HEK293 (cell line): Measurements from ENCODE around the gene LAMA5.
A peak's percentile ranks its signal among the peaks of the same experiment; 100 is the strongest.

Experiments used
- CTCF ChIA-PET: fragments of 350-600 bp; formaldehyde crosslinking; extraction: SDS; loops from one replicate; lab custom pipeline; 2021; ENCODE audit warnings: antibody characterized with exemption; lab: Yijun Ruan, JAX
- POLR2A ChIA-PET: fragments of 300-600 bp; formaldehyde crosslinking; extraction: SDS; loops from one replicate; lab custom pipeline; 2020; ENCODE audit warnings: antibody characterized with exemption, inconsistent platforms; lab: Yijun Ruan, JAX
- H3K27ac ChIP-seq: fragments of 200-500 bp; sonication (Bioruptor generic); 2 replicates; pipeline ENCODE4 v1.5.1; 2014; ENCODE audit warnings: low read depth, low read length, control low read depth, inconsistent platforms; ENCODE audit errors: extremely low read depth
- H3K36me3 ChIP-seq, 2 experiments: fragments of 200-500 bp in 1 of 2; sonication (Bioruptor generic) in 1 of 2; 1 replicate in 1 of 2; 2 replicates in 1 of 2; pipeline ENCODE4 v1.5.1; 2014 to 2017; ENCODE audit warnings: inconsistent platforms in 2 of 2, low read length in 2 of 2; ENCODE audit not compliant: control insufficient read depth in 2 of 2, insufficient read depth in 1 of 2
- H3K4me1 ChIP-seq: fragments of 200-500 bp; sonication (Bioruptor generic); 2 replicates; pipeline ENCODE4 v1.5.1; 2014; ENCODE audit warnings: mild to moderate bottlenecking, low read length, inconsistent platforms; ENCODE audit not compliant: control insufficient read depth, insufficient read depth
- H3K4me3 ChIP-seq: 2 replicates; pipeline ENCODE4 v1.5.1; 2011; ENCODE audit warnings: low read depth, mild to moderate bottlenecking, control low read depth, low read length, moderate library complexity
- H3K9me3 ChIP-seq: fragments of 200-500 bp; sonication (Bioruptor generic); 2 replicates; pipeline ENCODE4 v1.5.1; 2014; ENCODE audit warnings: low read depth, low read length, inconsistent platforms; ENCODE audit not compliant: control insufficient read depth, insufficient read depth
- EGR2 ChIP-seq: fragments of 450-650 bp; formaldehyde crosslinking; IDR thresholded peaks from 2 replicates; pipeline ENCODE4 v1.5.1; 2016; ENCODE audit warnings: low read depth, missing biosample characterization, missing genetic modification characterization
- SALL2 ChIP-seq: fragments of 450-650 bp; formaldehyde crosslinking; IDR thresholded peaks from 2 replicates; pipeline ENCODE4 v1.5.0; 2017; ENCODE audit warnings: missing biosample characterization, mild to moderate bottlenecking, missing genetic modification characterization, borderline replicate concordance
- SCRT2 ChIP-seq: fragments of 450-650 bp; formaldehyde crosslinking; IDR thresholded peaks from 2 replicates; pipeline ENCODE4 v1.5.1; 2016; ENCODE audit warnings: missing biosample characterization, missing genetic modification characterization
- ZFHX2 ChIP-seq: fragments of 450-650 bp; formaldehyde crosslinking; conservative IDR thresholded peaks from 2 replicates; pipeline ENCODE4 v1.5.1; 2016; ENCODE audit warnings: missing biosample characterization, missing genetic modification characterization
- ZNF248 ChIP-seq: fragments of 450-650 bp; formaldehyde crosslinking; IDR thresholded peaks from 2 replicates; pipeline ENCODE4 v1.5.1; 2017; ENCODE audit warnings: missing biosample characterization, missing genetic modification characterization
- ZNF354C ChIP-seq: fragments of 450-650 bp; formaldehyde crosslinking; IDR thresholded peaks from 2 replicates; pipeline ENCODE4 v1.5.1; 2016; ENCODE audit warnings: missing biosample characterization, missing genetic modification characterization, low read depth, borderline replicate concordance
- ZNF501 ChIP-seq: fragments of 450-650 bp; formaldehyde crosslinking; IDR thresholded peaks from 2 replicates; pipeline ENCODE4 v1.5.1; 2016; ENCODE audit warnings: missing biosample characterization, missing genetic modification characterization
- ZNF521 ChIP-seq: fragments of 450-650 bp; formaldehyde crosslinking; IDR thresholded peaks from 2 replicates; pipeline ENCODE4 v1.5.1; 2017; ENCODE audit warnings: missing biosample characterization, mild to moderate bottlenecking, missing genetic modification characterization
- ZNF747 ChIP-seq: fragments of 450-650 bp; formaldehyde crosslinking; IDR thresholded peaks from 2 replicates; pipeline ENCODE4 v1.5.1; 2016; ENCODE audit warnings: missing biosample characterization, missing genetic modification characterization
- ZNF776 ChIP-seq: fragments of 450-650 bp; formaldehyde crosslinking; IDR thresholded peaks from 2 replicates; pipeline ENCODE4 v1.5.0; 2017; ENCODE audit warnings: missing biosample characterization, missing genetic modification characterization, borderline replicate concordance
- TF ChIP-seq, protein P1 (sequence below): fragments of 450-650 bp; formaldehyde crosslinking; IDR thresholded peaks from 2 replicates; pipeline ENCODE4 v1.5.1; 2016; ENCODE audit warnings: missing biosample characterization, missing genetic modification characterization
- TF ChIP-seq, protein P2 (sequence below): fragments of 450-650 bp; formaldehyde crosslinking; IDR thresholded peaks from 2 replicates; pipeline ENCODE4 v1.5.1; 2017; ENCODE audit warnings: missing biosample characterization, missing genetic modification characterization
- TF ChIP-seq, protein P3 (sequence below): fragments of 450-650 bp; IDR thresholded peaks from 2 replicates; pipeline ENCODE4 v1.5.1; 2018; ENCODE audit warnings: missing biosample characterization, missing genetic modification characterization
- TF ChIP-seq, protein P4 (sequence below): fragments of 450-650 bp; formaldehyde crosslinking; IDR thresholded peaks from 2 replicates; pipeline ENCODE4 v1.5.1; 2016; ENCODE audit warnings: missing biosample characterization, missing genetic modification characterization
- TF ChIP-seq, protein P5 (sequence below): fragments of 450-650 bp; formaldehyde crosslinking; IDR thresholded peaks from 2 replicates; pipeline ENCODE4 v1.5.0; 2017; ENCODE audit warnings: missing biosample characterization, missing genetic modification characterization, borderline replicate concordance

The LAMA5 gene

DNA sequence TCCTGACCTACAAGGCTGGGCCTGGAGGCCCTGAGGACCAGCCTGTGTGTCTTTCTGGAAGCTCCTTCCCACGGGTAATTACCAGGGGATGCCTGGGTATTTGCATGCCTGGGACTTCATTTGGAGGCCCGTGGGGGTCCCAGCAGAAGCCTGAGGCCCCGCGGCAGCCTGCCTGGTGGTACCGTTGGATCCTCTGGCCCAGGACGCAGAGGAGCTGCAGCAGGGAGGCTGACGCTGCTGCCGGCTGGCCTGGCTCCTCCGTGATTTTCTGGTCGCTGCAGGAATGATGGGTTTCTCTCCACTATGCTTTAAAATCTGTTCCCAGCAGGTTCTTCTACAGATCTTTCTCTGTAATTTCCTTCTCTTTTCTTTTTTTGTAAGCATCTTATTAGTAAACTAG, 33.4 kb upstream of the LAMA5 start:
- POLR2A ChIA-PET, result interaction anchor here (1.3 kb wide), 1 partner anchor 10 kb away, joined by 6 read pairs; no protein-coding TSS in a partner anchor
- TF ChIP-seq ZNF354C (tag by site-specific recombination), result no peak
- TF ChIP-seq, protein P1, sequence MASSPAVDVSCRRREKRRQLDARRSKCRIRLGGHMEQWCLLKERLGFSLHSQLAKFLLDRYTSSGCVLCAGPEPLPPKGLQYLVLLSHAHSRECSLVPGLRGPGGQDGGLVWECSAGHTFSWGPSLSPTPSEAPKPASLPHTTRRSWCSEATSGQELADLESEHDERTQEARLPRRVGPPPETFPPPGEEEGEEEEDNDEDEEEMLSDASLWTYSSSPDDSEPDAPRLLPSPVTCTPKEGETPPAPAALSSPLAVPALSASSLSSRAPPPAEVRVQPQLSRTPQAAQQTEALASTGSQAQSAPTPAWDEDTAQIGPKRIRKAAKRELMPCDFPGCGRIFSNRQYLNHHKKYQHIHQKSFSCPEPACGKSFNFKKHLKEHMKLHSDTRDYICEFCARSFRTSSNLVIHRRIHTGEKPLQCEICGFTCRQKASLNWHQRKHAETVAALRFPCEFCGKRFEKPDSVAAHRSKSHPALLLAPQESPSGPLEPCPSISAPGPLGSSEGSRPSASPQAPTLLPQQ (tag by site-specific recombination), result no peak
- TF ChIP-seq ZNF501 (tag by site-specific recombination), result no peak
- no peak for TF ChIP-seq ZNF521 (tag by site-specific recombination)
- CTCF ChIA-PET, result interaction anchor here (2.4 kb wide), 1 partner anchor 10 kb away, joined by 11 read pairs; no protein-coding TSS in a partner anchor
- H3K36me3 ChIP-seq, result peaks cover 0 to 49% of the 10 kb centered on the region in 2 experiments; a peak in 2 of 3 replicates
- H3K4me3 ChIP-seq, result no peak overlapping the region
- no peak overlapping the region for H3K27ac ChIP-seq
- H3K9me3 ChIP-seq, result no peaks in the 10 kb centered on the region
- no peaks in the 10 kb centered on the region for H3K4me1 ChIP-seq

DNA sequence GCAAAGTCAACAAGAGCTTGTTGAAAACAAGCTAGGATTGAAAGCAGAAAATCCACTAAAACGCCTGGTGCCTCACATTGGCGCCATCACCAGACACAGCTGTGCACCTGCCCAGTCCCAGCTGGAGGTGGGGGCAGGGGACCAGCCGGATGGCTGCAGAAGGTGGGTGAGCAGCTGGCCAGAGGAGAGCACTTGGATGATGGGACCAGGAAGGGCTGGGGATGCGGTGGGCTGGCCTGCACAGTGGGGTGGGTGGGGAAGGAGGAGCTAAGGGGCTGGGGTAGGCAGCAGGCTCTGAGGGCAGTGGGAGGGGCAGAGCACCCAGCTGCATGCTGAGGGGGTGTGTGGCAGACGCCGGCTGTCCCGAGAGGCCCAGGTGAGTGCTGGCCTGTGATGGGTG, 32.9 kb upstream of the LAMA5 start:
- POLR2A ChIA-PET, result interaction anchor here (1.3 kb wide), 1 partner anchor 9 kb away, joined by 6 read pairs; no protein-coding TSS in a partner anchor
- Histone ChIP-seq H3K4me3 (no peak overlapping the region), H3K4me1 (no peaks in the 10 kb centered on the region), H3K27ac (no peak overlapping the region), H3K36me3 (peaks cover 0 to 46% of the 10 kb centered on the region in 2 experiments; a peak in 2 of 3 replicates), H3K9me3 (no peaks in the 10 kb centered on the region)
- CTCF ChIA-PET, result interaction anchor here (0.6 to 2.4 kb wide), 3 partner anchors 10 to 99 kb away, joined by 3 to 11 read pairs (median 4); no protein-coding TSS in a partner anchor
- TF ChIP-seq EGR2 (0 out of 2 replicates have a peak, but pooled peaks have one; percentile 18), ZNF747 (tag by site-specific recombination) (no peak), ZFHX2 (tag by site-specific recombination) (peak; percentile 15; the same call in 1 of the 2 replicates)

DNA sequence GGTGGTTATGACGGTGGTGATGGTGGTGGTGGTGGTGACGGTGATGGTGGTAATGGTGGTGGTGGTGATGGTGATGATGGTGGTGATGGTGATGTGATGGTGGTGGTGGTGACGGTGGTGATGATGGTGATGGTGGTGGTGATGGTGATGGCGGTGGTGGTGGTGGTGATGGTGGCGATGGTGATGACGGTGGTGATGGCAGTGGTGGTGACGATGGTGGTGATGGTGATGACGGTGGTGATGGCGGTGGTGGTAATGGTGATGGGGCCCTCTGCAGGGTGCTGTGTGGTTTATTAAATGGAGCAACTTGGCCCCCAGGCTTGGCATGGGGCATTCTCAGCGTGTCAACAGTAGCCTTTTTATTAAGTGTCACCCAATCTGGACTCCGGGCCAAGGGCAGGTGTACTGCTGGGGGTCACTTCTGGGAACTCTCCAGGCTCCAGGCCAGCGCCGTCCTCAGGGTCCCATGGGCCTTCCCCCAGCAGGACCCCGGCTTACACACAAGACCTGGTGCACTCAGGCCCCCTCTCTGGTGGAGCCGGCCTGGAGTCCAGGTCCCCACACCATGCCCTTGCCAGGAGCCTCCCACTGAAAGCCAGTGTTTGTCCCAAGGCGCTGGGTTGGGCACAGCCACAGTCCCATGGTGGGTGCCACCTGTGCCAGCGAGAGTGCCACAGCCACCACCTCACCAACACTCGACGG, 31.2 kb upstream of the LAMA5 start:
- Histone ChIP-seq H3K36me3 (peaks cover 0 to 46% of the 10 kb centered on the region in 2 experiments; a peak in 2 of 3 replicates), H3K27ac (no peak overlapping the region)
- peak; percentile 36; the same call in 1 of the 2 replicates for TF ChIP-seq ZNF776 (tag by site-specific recombination)
- TF ChIP-seq, protein P2, sequence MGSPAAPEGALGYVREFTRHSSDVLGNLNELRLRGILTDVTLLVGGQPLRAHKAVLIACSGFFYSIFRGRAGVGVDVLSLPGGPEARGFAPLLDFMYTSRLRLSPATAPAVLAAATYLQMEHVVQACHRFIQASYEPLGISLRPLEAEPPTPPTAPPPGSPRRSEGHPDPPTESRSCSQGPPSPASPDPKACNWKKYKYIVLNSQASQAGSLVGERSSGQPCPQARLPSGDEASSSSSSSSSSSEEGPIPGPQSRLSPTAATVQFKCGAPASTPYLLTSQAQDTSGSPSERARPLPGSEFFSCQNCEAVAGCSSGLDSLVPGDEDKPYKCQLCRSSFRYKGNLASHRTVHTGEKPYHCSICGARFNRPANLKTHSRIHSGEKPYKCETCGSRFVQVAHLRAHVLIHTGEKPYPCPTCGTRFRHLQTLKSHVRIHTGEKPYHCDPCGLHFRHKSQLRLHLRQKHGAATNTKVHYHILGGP (tag by site-specific recombination), result 0 out of 2 replicates have a peak, but pooled peaks have one; percentile 10
- TF ChIP-seq SCRT2, result no peak
- 0 out of 2 replicates have a peak, but pooled peaks have one; percentile 16 for TF ChIP-seq SALL2
- TF ChIP-seq, protein P3, sequence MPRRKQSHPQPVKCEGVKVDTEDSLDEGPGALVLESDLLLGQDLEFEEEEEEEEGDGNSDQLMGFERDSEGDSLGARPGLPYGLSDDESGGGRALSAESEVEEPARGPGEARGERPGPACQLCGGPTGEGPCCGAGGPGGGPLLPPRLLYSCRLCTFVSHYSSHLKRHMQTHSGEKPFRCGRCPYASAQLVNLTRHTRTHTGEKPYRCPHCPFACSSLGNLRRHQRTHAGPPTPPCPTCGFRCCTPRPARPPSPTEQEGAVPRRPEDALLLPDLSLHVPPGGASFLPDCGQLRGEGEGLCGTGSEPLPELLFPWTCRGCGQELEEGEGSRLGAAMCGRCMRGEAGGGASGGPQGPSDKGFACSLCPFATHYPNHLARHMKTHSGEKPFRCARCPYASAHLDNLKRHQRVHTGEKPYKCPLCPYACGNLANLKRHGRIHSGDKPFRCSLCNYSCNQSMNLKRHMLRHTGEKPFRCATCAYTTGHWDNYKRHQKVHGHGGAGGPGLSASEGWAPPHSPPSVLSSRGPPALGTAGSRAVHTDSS (tag by site-specific recombination), result peak; percentile 73
- TF ChIP-seq, protein P4, sequence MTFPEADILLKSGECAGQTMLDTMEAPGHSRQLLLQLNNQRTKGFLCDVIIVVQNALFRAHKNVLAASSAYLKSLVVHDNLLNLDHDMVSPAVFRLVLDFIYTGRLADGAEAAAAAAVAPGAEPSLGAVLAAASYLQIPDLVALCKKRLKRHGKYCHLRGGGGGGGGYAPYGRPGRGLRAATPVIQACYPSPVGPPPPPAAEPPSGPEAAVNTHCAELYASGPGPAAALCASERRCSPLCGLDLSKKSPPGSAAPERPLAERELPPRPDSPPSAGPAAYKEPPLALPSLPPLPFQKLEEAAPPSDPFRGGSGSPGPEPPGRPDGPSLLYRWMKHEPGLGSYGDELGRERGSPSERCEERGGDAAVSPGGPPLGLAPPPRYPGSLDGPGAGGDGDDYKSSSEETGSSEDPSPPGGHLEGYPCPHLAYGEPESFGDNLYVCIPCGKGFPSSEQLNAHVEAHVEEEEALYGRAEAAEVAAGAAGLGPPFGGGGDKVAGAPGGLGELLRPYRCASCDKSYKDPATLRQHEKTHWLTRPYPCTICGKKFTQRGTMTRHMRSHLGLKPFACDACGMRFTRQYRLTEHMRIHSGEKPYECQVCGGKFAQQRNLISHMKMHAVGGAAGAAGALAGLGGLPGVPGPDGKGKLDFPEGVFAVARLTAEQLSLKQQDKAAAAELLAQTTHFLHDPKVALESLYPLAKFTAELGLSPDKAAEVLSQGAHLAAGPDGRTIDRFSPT, result 0 out of 2 replicates have a peak, but pooled peaks have one; percentile 38
- peak; percentile 40 for TF ChIP-seq ZNF248 (tag by site-specific recombination)
- TF ChIP-seq, protein P5, sequence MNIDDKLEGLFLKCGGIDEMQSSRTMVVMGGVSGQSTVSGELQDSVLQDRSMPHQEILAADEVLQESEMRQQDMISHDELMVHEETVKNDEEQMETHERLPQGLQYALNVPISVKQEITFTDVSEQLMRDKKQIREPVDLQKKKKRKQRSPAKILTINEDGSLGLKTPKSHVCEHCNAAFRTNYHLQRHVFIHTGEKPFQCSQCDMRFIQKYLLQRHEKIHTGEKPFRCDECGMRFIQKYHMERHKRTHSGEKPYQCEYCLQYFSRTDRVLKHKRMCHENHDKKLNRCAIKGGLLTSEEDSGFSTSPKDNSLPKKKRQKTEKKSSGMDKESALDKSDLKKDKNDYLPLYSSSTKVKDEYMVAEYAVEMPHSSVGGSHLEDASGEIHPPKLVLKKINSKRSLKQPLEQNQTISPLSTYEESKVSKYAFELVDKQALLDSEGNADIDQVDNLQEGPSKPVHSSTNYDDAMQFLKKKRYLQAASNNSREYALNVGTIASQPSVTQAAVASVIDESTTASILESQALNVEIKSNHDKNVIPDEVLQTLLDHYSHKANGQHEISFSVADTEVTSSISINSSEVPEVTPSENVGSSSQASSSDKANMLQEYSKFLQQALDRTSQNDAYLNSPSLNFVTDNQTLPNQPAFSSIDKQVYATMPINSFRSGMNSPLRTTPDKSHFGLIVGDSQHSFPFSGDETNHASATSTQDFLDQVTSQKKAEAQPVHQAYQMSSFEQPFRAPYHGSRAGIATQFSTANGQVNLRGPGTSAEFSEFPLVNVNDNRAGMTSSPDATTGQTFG (tag by site-specific recombination), result no peak
- TF ChIP-seq, all 188 proteins: peak for 6
- Histone ChIP-seq H3K4me3 (no peak overlapping the region), H3K4me1 (no peaks in the 10 kb centered on the region), H3K9me3 (no peaks in the 10 kb centered on the region)
- ChIA-PET CTCF (no interaction called here), POLR2A (no interaction called here)
